ENCODE results near the gene SLC4A4. TPM values are rescaled to one million over a fixed set of nuclear protein-coding genes. Genes with fewer than 3 reads are reported as not detected.

The SLC4A4 gene
- total RNA-seq, 1 donor from 2014 or later: 37.7 TPM

- Mint-ChIP-seq H3K4me3 (ENCODE audit: unreplicated experiment) (no peak overlapping the region), H3K36me3 (ENCODE audit: unreplicated experiment) (peaks cover 19% of the 10 kb centered on the region), H3K9me3 (ENCODE audit: unreplicated experiment) (no peaks in the 10 kb centered on the region), H3K27me3 (ENCODE audit: unreplicated experiment) (peaks cover 6% of the 10 kb centered on the region), H3K4me1 (ENCODE audit: unreplicated experiment) (no peaks in the 10 kb centered on the region), H3K27ac (ENCODE audit: unreplicated experiment) (no peak overlapping the region)
- DNase-seq (ENCODE audit: extremely low spot score, unreplicated experiment): no peak
- no peak for TF ChIP-seq CTCF (IDR thresholded peaks at IDR 0.05)
These were observed 27.9 kb downstream of the SLC4A4 start for GRCh38 chr4:71366766-71367165.

- H3K36me3 Mint-ChIP-seq (ENCODE audit: unreplicated experiment): peaks cover 22% of the 10 kb centered on the region
- DNase-seq (ENCODE audit: extremely low spot score, unreplicated experiment): no peak
- no peaks in the 10 kb centered on the region for H3K4me1 Mint-ChIP-seq (ENCODE audit: unreplicated experiment)
- H3K27me3 Mint-ChIP-seq (ENCODE audit: unreplicated experiment): peaks cover 6% of the 10 kb centered on the region
- no peak for TF ChIP-seq CTCF (IDR thresholded peaks at IDR 0.05)
- H3K27ac Mint-ChIP-seq (ENCODE audit: unreplicated experiment): no peak overlapping the region
- H3K4me3 Mint-ChIP-seq (ENCODE audit: unreplicated experiment): no peak overlapping the region
- H3K9me3 Mint-ChIP-seq (ENCODE audit: unreplicated experiment): no peaks in the 10 kb centered on the region
These were observed 28.7 kb downstream of the SLC4A4 start for GRCh38 chr4:71367546-71367945.

- no peak for TF ChIP-seq CTCF (IDR thresholded peaks at IDR 0.05)
- no peak overlapping the region for H3K27ac Mint-ChIP-seq (ENCODE audit: unreplicated experiment)
- no peaks in the 10 kb centered on the region for H3K4me1 Mint-ChIP-seq (ENCODE audit: unreplicated experiment)
- peaks cover 16% of the 10 kb centered on the region for H3K36me3 Mint-ChIP-seq (ENCODE audit: unreplicated experiment)
- DNase-seq (ENCODE audit: extremely low spot score, unreplicated experiment): no peak
- H3K4me3 Mint-ChIP-seq (ENCODE audit: unreplicated experiment): no peak overlapping the region
- no peaks in the 10 kb centered on the region for H3K9me3 Mint-ChIP-seq (ENCODE audit: unreplicated experiment)
- peaks cover 10% of the 10 kb centered on the region for H3K27me3 Mint-ChIP-seq (ENCODE audit: unreplicated experiment)
These were observed 30.1 kb downstream of the SLC4A4 start for GRCh38 chr4:71368906-71369305.

- Mint-ChIP-seq H3K4me1 (ENCODE audit: unreplicated experiment) (no peaks in the 10 kb centered on the region), H3K36me3 (ENCODE audit: unreplicated experiment) (peaks cover 14% of the 10 kb centered on the region), H3K27ac (ENCODE audit: unreplicated experiment) (no peak overlapping the region), H3K4me3 (ENCODE audit: unreplicated experiment) (no peak overlapping the region), H3K9me3 (ENCODE audit: unreplicated experiment) (no peaks in the 10 kb centered on the region), H3K27me3 (ENCODE audit: unreplicated experiment) (peaks cover 10% of the 10 kb centered on the region)
- DNase-seq (ENCODE audit: extremely low spot score, unreplicated experiment): no peak
- TF ChIP-seq CTCF (IDR thresholded peaks at IDR 0.05): no peak
These were observed 30.7 kb downstream of the SLC4A4 start for GRCh38 chr4:71369536-71369935.

GRCh38 chr4:71375494-71375893 is 36.7 kb downstream of the SLC4A4 start:
- H3K27me3 Mint-ChIP-seq (ENCODE audit: unreplicated experiment): peaks cover 6% of the 10 kb centered on the region
- no peak for TF ChIP-seq CTCF (IDR thresholded peaks at IDR 0.05)
- H3K9me3 Mint-ChIP-seq (ENCODE audit: unreplicated experiment): peaks cover 7% of the 10 kb centered on the region
- H3K27ac Mint-ChIP-seq (ENCODE audit: unreplicated experiment): no peak overlapping the region
- no peak overlapping the region for H3K4me3 Mint-ChIP-seq (ENCODE audit: unreplicated experiment)
- peaks cover 2% of the 10 kb centered on the region for H3K4me1 Mint-ChIP-seq (ENCODE audit: unreplicated experiment)
- DNase-seq (ENCODE audit: extremely low spot score, unreplicated experiment): no peak
- peaks cover 10% of the 10 kb centered on the region for H3K36me3 Mint-ChIP-seq (ENCODE audit: unreplicated experiment)
